Ectodermal cell (in vitro differentiated cells): ENCODE measurements around the gene PTPRN2.

Source experiments
- H3K27ac ChIP-seq: 2 replicates; pipeline ENCODE4 v1.7.0; 2013; ENCODE audit warnings: mild to moderate bottlenecking, low read depth, low read length; ENCODE audit not compliant: insufficient read depth, poor library complexity, severe bottlenecking
- H3K27me3 ChIP-seq: 2 replicates; pipeline ENCODE4 v1.7.0; 2013; ENCODE audit warnings: mild to moderate bottlenecking, low read length; ENCODE audit not compliant: insufficient read depth, control insufficient read depth, poor library complexity, severe bottlenecking
- H3K36me3 ChIP-seq: one replicate; pipeline ENCODE4 v1.7.0; 2013; ENCODE audit warnings: low read length; ENCODE audit not compliant: control insufficient read depth, insufficient read depth
- H3K4me1 ChIP-seq: one replicate; pipeline ENCODE4 v1.7.0; 2013; ENCODE audit warnings: low read length; ENCODE audit not compliant: control insufficient read depth, insufficient read depth
- H3K4me3 ChIP-seq: 2 replicates; pipeline ENCODE4 v1.7.0; 2013; ENCODE audit warnings: low read depth, low read length, control low read depth; ENCODE audit not compliant: insufficient read depth
- H3K9me3 ChIP-seq: 2 replicates; pipeline ENCODE4 v1.7.0; 2013; ENCODE audit warnings: mild to moderate bottlenecking, low read length, moderate library complexity; ENCODE audit not compliant: control insufficient read depth
- WGBS, 2 experiments: methylation state at CpG; one replicate each; pipeline ENCODE4 v1.1.7; 2013; ENCODE audit warnings: missing lambda C conversion rate in 2 of 2; 5-methylcytosine and 5-hydroxymethylcytosine counted together

Gene PTPRN2

GRCh38 chr7:158484801-158485531 is 102.7 kb downstream of the PTPRN2 start:
- 87 to 91% methylated on average over 44 to 48 of the region's 50 CpGs for WGBS, 2 experiments
- H3K9me3 ChIP-seq: peaks cover 11% of the 10 kb centered on the region
- H3K27me3 ChIP-seq: no peaks in the 10 kb centered on the region
- H3K27ac ChIP-seq: no peak overlapping the region
- no peaks in the 10 kb centered on the region for H3K36me3 ChIP-seq
- no peaks in the 10 kb centered on the region for H3K4me1 ChIP-seq
- H3K4me3 ChIP-seq: peak overlapping the region; percentile 8

- Histone ChIP-seq H3K9me3 (peaks cover 15% of the 10 kb centered on the region), H3K4me3 (no peak overlapping the region), H3K27me3 (no peaks in the 10 kb centered on the region), H3K27ac (no peak overlapping the region), H3K4me1 (no peaks in the 10 kb centered on the region), H3K36me3 (no peaks in the 10 kb centered on the region)
- 82 to 86% methylated on average over 3 of the region's 3 CpGs for WGBS, 2 experiments
Observed at GRCh38 chr7:158482480-158482879, 105.1 kb downstream of the PTPRN2 start.

GRCh38 chr7:158479664-158480025 is 108.0 kb downstream of the PTPRN2 start:
- Histone ChIP-seq H3K9me3 (peaks cover 27% of the 10 kb centered on the region), H3K27me3 (no peaks in the 10 kb centered on the region), H3K4me3 (no peak overlapping the region), H3K4me1 (no peaks in the 10 kb centered on the region), H3K36me3 (no peaks in the 10 kb centered on the region), H3K27ac (no peak overlapping the region)
- WGBS, 2 experiments: 88 to 91% methylated on average over 14 of the region's 14 CpGs

GRCh38 chr7:158479021-158479663 is 108.5 kb downstream of the PTPRN2 start:
- Histone ChIP-seq H3K4me1 (no peaks in the 10 kb centered on the region), H3K27me3 (no peaks in the 10 kb centered on the region), H3K4me3 (no peak overlapping the region), H3K36me3 (no peaks in the 10 kb centered on the region), H3K27ac (no peak overlapping the region), H3K9me3 (peaks cover 27% of the 10 kb centered on the region)
- 79 to 83% methylated on average over 20 of the region's 20 CpGs for WGBS, 2 experiments

- 87 to 88% methylated on average over 13 of the region's 13 CpGs for WGBS, 2 experiments
- Histone ChIP-seq H3K9me3 (peaks cover 27% of the 10 kb centered on the region), H3K4me3 (no peak overlapping the region), H3K36me3 (no peaks in the 10 kb centered on the region), H3K27me3 (no peaks in the 10 kb centered on the region), H3K4me1 (no peaks in the 10 kb centered on the region), H3K27ac (no peak overlapping the region)
Observed at GRCh38 chr7:158477866-158478265, 109.8 kb downstream of the PTPRN2 start.

GRCh38 chr7:158476331-158476932 is 111.2 kb downstream of the PTPRN2 start:
- 83 to 85% methylated on average over 24 of the region's 24 CpGs for WGBS, 2 experiments
- H3K27me3 ChIP-seq: no peaks in the 10 kb centered on the region
- no peak overlapping the region for H3K27ac ChIP-seq
- H3K4me3 ChIP-seq: no peak overlapping the region
- no peaks in the 10 kb centered on the region for H3K4me1 ChIP-seq
- no peaks in the 10 kb centered on the region for H3K36me3 ChIP-seq
- H3K9me3 ChIP-seq: peaks cover 27% of the 10 kb centered on the region

GRCh38 chr7:158475679-158476052 is 112.0 kb downstream of the PTPRN2 start:
- 89 to 90% methylated on average over 6 of the region's 6 CpGs for WGBS, 2 experiments
- no peaks in the 10 kb centered on the region for H3K36me3 ChIP-seq
- H3K27me3 ChIP-seq: no peaks in the 10 kb centered on the region
- H3K9me3 ChIP-seq: peaks cover 24% of the 10 kb centered on the region
- no peaks in the 10 kb centered on the region for H3K4me1 ChIP-seq
- H3K4me3 ChIP-seq: no peak overlapping the region
- H3K27ac ChIP-seq: no peak overlapping the region

- Histone ChIP-seq H3K27ac (no peak overlapping the region), H3K9me3 (peaks cover 24% of the 10 kb centered on the region), H3K4me3 (no peak overlapping the region), H3K36me3 (no peaks in the 10 kb centered on the region), H3K27me3 (no peaks in the 10 kb centered on the region), H3K4me1 (no peaks in the 10 kb centered on the region)
- 89 to 90% methylated on average over 22 of the region's 22 CpGs for WGBS, 2 experiments
Observed at GRCh38 chr7:158475036-158475678, 112.5 kb downstream of the PTPRN2 start.

- WGBS, 2 experiments: 83 to 84% methylated on average over 16 of the region's 16 CpGs
Observed at GRCh38 chr7:158474488-158474887, 113.1 kb downstream of the PTPRN2 start.

GRCh38 chr7:158473946-158474345 is 113.7 kb downstream of the PTPRN2 start:
- H3K9me3 ChIP-seq: peaks cover 27% of the 10 kb centered on the region

More at GRCh38 chr7:158474488-158474887, 113.1 kb downstream of the PTPRN2 start:
- no peaks in the 10 kb centered on the region for H3K27me3 ChIP-seq
- no peak overlapping the region for H3K27ac ChIP-seq
- H3K4me3 ChIP-seq: no peak overlapping the region
- peaks cover 26% of the 10 kb centered on the region for H3K9me3 ChIP-seq
- no peaks in the 10 kb centered on the region for H3K4me1 ChIP-seq
- H3K36me3 ChIP-seq: no peaks in the 10 kb centered on the region

More at GRCh38 chr7:158473946-158474345, 113.7 kb downstream of the PTPRN2 start:
- Histone ChIP-seq H3K4me1 (no peaks in the 10 kb centered on the region), H3K36me3 (no peaks in the 10 kb centered on the region), H3K27ac (no peak overlapping the region), H3K27me3 (no peaks in the 10 kb centered on the region), H3K4me3 (no peak overlapping the region)
- 85 to 86% methylated on average over 12 of the region's 12 CpGs for WGBS, 2 experiments
